GM12878 (cell line): ENCODE data around the gene SIK2.

Experiments used
- CEBPB ChIP-seq, 2 experiments: fragments of 150-350 bp in 1 of 2; IDR thresholded peaks; 2 replicates each; pipeline ENCODE4 v1.6.1; 2012 to 2014; ENCODE audit warnings: low read depth in 2 of 2, low read length in 2 of 2, borderline replicate concordance in 1 of 2, inconsistent platforms in 1 of 2
- FOXM1 ChIP-seq: IDR thresholded peaks from 2 replicates; pipeline ENCODE4 v1.6.1; 2012; ENCODE audit warnings: low read depth, mild to moderate bottlenecking, inconsistent platforms, low read length, moderate library complexity
- REST ChIP-seq: IDR thresholded peaks from 2 replicates; pipeline ENCODE4 v1.6.1; 2012; ENCODE audit warnings: mild to moderate bottlenecking, low read depth, low read length
- SUZ12 ChIP-seq: fragments of 200-600 bp; sonication (generic); IDR thresholded peaks from one replicate; pipeline ENCODE4 v1.6.1; 2018; ENCODE audit warnings: antibody characterized with exemption, mild to moderate bottlenecking; ENCODE audit not compliant: unreplicated experiment
- TF ChIP-seq, protein P1 (sequence below), 3 experiments: IDR thresholded peaks in 2 of 3; conservative IDR thresholded peaks in 1 of 3; 2 replicates each; pipeline ENCODE4 v1.5.1; 2011; ENCODE audit warnings: low read depth in 3 of 3, low read length in 3 of 3, mild to moderate bottlenecking in 3 of 3, control low read depth in 2 of 3, moderate library complexity in 2 of 3, inconsistent platforms in 1 of 3, mixed read lengths in 1 of 3; ENCODE audit not compliant: control insufficient read depth in 2 of 3, insufficient read depth in 1 of 3; ENCODE audit errors: extremely low read depth in 1 of 3

DNA sequence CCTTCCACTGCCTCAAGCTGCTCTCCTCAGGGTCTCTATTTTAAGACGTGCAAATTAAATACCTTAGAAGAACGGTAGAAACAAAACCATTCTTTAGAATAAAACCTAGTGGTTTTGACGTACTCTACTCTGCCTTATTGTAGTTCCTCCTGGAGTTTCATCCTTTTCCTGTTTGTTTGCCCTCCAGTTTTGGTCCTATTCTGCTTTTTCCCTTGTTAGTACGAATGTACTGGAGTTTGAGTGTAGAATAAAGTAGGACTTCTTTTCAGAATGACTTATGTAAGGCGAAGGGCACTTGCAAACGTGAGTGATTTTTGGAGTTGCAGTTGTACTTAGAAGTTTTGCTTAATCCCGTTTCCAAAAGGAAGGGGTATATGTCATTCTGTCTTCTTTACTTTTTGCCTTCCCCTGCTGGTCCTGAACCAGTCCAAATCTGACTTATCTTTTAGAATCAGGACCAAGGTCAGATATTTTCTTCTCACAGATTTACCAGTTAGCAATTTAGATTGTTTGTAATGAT lies 1.4 kb downstream of the SIK2 start:
- TF ChIP-seq FOXM1 (no peak), REST (no peak), CEBPB (IDR thresholded peaks at IDR 0.05; ENCODE audit: borderline replicate concordance in 1 of 2, low read depth in 2 of 2, low read length in 2 of 2) (no peak), SUZ12 (no peak)
- TF ChIP-seq, protein P1, sequence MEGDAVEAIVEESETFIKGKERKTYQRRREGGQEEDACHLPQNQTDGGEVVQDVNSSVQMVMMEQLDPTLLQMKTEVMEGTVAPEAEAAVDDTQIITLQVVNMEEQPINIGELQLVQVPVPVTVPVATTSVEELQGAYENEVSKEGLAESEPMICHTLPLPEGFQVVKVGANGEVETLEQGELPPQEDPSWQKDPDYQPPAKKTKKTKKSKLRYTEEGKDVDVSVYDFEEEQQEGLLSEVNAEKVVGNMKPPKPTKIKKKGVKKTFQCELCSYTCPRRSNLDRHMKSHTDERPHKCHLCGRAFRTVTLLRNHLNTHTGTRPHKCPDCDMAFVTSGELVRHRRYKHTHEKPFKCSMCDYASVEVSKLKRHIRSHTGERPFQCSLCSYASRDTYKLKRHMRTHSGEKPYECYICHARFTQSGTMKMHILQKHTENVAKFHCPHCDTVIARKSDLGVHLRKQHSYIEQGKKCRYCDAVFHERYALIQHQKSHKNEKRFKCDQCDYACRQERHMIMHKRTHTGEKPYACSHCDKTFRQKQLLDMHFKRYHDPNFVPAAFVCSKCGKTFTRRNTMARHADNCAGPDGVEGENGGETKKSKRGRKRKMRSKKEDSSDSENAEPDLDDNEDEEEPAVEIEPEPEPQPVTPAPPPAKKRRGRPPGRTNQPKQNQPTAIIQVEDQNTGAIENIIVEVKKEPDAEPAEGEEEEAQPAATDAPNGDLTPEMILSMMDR (IDR thresholded peaks at IDR 0.05 in 2 of 3, conservative IDR thresholded peaks at IDR 0.05 in 1 of 3; ENCODE audit: control insufficient read depth in 2 of 3, extremely low read depth in 1 of 3, insufficient read depth in 1 of 3, low read depth in 3 of 3, low read length in 3 of 3), result no peak
